Measurements from ENCODE around the gene IMPDH1. TPM values are rescaled to one million over a fixed set of nuclear protein-coding genes. Genes with fewer than 3 reads are reported as not detected.
A peak's percentile ranks its signal among the peaks of the same experiment; 100 is the strongest.

The IMPDH1 gene
- total and polyA plus RNA-seq, 9 of the 15 experiments (the other 6 are each of a cell fraction or from before 2014, with no cell fraction given): 0.80 to 118 (median 64.3) TPM

DNA sequence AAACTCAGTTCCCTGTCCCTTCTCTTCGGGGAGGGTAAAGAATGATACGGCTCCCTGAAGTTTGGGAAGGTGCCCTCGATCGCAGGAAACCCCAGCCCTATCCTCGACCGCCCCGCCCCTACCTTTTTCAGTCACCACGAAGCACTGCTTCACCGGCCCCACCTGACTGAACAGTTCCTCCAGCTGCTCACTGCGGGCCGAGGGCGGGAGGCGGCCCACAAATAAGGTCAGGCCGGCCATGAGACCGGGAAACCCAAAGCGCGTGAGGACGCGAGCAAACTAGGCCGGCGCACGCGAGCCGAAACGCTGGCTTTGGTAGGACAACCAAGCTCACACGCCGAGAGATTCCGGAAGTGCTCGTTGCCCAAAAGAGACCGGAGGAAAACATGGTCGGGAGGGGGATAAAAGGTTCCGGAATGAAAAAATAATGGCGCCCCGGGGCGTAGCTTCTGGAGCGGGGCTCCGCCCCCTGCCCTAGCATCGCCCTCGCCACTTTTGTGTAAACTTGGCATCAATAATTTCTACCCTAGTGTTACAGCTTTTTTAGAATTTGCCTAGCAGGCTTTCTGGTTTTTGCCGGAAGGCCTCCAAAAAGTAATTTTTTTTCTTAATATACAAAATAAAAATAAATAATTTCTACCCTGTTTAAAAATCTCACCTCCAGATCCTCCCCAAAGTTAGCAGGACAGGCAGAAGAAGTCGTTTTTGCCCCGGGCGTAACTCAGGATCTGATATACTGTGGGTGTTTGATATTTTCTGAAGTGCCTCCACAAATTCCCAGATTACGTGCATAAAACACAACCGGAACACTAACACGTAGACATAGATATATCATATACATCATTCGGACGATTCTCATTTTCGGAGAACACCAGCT lies 66.0 kb downstream of the IMPDH1 start, which contains the start of gene RBM28 (continued):
- TF ChIP-seq TOE1 (IDR thresholded peaks at IDR 0.05; ENCODE audit: borderline replicate concordance) (peak; percentile 90), TOE1 (CRISPR knock-in tag; IDR thresholded peaks at IDR 0.05; ENCODE audit: borderline replicate concordance, low read depth) (peak; percentile 97; the same call in 1 of the 2 replicates), CREB3L1 (IDR thresholded peaks at IDR 0.05; ENCODE audit: borderline replicate concordance, low read depth) (peak; percentile 89), CEBPB (tag; IDR thresholded peaks at IDR 0.05) (no peak), ZNF212 (CRISPR knock-in tag; IDR thresholded peaks at IDR 0.05) (no peak), ZNF217 (CRISPR knock-in tag; IDR thresholded peaks at IDR 0.05) (no peak), HMG20A (CRISPR knock-in tag; conservative IDR thresholded peaks at IDR 0.05) (no peak), ZNF384 (IDR thresholded peaks at IDR 0.05; ENCODE audit: low read depth, low read length) (peak; percentile 89), ZFPM2 (CRISPR knock-in tag; IDR thresholded peaks at IDR 0.05) (0 out of 2 replicates have a peak, but pooled peaks have one; percentile 69), CEBPZ (IDR thresholded peaks at IDR 0.05; ENCODE audit: borderline replicate concordance, low read depth, low read length) (peak; percentile 24; the same call in 1 of the 2 replicates), ZNF699 (CRISPR knock-in tag; IDR thresholded peaks at IDR 0.05; ENCODE audit: insufficient replicate concordance) (no peak), TGIF2 (CRISPR knock-in tag; IDR thresholded peaks at IDR 0.05) (peak; percentile 73; the same call in 1 of the 2 replicates), POLR2AphosphoS2 (IDR thresholded peaks at IDR 0.05; ENCODE audit: low read length) (peak; percentile 54; the same call in 1 of the 2 replicates), CAMTA2 (CRISPR knock-in tag; conservative IDR thresholded peaks at IDR 0.05) (no peak), RB1 (IDR thresholded peaks at IDR 0.05; ENCODE audit: low read depth) (peak; percentile 99), MYNN (IDR thresholded peaks at IDR 0.05) (peak; percentile 80; the same call in 1 of the 2 replicates), MYNN (CRISPR knock-in tag; IDR thresholded peaks at IDR 0.05) (no peak), LARP7 (IDR thresholded peaks at IDR 0.05) (0 out of 2 replicates have a peak, but pooled peaks have one; percentile 77), POLR2AphosphoS5 (IDR thresholded peaks at IDR 0.05; ENCODE audit: control insufficient read depth, insufficient read depth, low read depth, low read length) (peak; percentile 98), MIER1 (IDR thresholded peaks at IDR 0.05; ENCODE audit: low read depth) (peak; percentile 76), HNRNPL (IDR thresholded peaks at IDR 0.05; ENCODE audit: low read depth, low read length) (no peak), ZNF232 (CRISPR knock-in tag; IDR thresholded peaks at IDR 0.05) (peak; percentile 91), ZBTB2 (IDR thresholded peaks at IDR 0.05) (peak; percentile 72)
